Cardiac fibroblast (primary cell): ENCODE data around the gene BSN.

Source experiments
- DNase-seq, 2 donors: peaks; one replicate each; pipeline versions ENCODE4 v3.0.0 to v3.0.0-alpha.2; 2010; ENCODE audit warnings: low read depth in 2 of 2
- H3K4me3 ChIP-seq, 2 donors: replicated peaks in 1 of 2; 1 replicate in 1 of 2; 2 replicates in 1 of 2; pipeline ENCODE4 v1.5.1; 2011; ENCODE audit warnings: low read depth in 2 of 2, low read length in 2 of 2, mild to moderate bottlenecking in 2 of 2, moderate library complexity in 1 of 2
- TF ChIP-seq, protein P1 (sequence below): IDR thresholded peaks from one replicate; pipeline ENCODE4 v1.5.1; 2011; ENCODE audit warnings: low read depth, mild to moderate bottlenecking, low read length, inconsistent platforms

The BSN gene

DNA sequence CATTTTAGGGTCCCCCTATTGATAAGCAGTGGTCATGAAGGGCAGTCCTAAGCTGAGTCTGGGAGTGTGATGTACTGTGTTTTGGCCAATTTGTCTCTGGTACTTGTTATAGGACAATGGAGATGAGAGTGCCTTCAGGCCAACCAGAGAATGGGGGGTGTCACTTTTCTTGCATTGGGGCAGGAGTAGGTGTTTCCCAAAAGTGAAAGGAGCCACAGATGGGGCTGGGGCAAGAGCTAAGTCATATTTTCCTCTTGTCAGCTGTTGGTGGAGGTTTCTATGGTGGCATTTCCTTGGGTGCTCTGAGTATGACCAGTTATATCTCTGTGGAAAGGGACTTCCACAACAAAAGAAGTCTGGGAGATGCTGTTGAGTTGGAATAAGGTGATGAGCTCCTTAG is 24.7 kb upstream of the BSN start:
- H3K4me3 ChIP-seq = no peak overlapping the region
- no peak for DNase-seq
- TF ChIP-seq, protein P1, sequence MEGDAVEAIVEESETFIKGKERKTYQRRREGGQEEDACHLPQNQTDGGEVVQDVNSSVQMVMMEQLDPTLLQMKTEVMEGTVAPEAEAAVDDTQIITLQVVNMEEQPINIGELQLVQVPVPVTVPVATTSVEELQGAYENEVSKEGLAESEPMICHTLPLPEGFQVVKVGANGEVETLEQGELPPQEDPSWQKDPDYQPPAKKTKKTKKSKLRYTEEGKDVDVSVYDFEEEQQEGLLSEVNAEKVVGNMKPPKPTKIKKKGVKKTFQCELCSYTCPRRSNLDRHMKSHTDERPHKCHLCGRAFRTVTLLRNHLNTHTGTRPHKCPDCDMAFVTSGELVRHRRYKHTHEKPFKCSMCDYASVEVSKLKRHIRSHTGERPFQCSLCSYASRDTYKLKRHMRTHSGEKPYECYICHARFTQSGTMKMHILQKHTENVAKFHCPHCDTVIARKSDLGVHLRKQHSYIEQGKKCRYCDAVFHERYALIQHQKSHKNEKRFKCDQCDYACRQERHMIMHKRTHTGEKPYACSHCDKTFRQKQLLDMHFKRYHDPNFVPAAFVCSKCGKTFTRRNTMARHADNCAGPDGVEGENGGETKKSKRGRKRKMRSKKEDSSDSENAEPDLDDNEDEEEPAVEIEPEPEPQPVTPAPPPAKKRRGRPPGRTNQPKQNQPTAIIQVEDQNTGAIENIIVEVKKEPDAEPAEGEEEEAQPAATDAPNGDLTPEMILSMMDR = no peak

DNA sequence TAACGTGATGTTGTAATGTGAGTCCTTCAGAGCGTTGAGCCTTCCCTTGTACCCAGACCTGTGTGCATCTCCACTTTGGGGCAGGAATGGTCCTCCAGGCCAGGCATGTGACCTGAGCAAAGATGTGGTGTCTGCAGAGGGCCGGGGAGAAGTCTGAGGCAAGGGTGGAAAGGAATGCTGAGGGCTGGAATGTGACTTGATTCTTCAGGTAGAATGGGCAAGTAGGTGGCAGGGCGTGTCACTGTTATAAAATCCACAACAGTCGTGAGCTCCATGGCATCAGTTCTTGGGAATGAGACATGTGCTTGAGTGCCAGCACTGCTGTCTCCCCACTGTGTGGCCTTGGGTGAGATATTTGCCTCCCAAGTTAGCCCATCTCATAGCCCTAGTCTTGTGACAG is 24.0 kb upstream of the BSN start:
- no peak overlapping the region for H3K4me3 ChIP-seq
- DNase-seq = no peak
- TF ChIP-seq, protein P1 = no peak

DNA sequence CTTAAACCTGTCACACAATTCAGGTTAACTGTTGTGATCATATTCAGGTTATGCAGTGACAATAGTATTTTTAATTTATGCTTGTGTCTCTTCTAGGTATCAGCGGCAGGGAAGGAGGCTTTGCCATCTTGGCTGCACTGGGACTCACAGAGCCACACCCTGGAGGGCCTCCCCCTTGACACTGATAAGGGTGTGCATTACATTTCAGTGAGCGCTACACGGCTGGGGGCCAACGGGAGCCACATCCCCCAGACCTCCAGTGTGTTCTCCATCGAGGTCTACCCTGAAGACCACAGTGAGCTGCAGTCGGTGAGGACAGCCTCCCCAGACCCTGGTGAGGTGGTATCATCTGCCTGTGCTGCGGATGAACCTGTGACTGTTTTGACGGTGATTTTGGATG is 23.6 kb upstream of the BSN start:
- TF ChIP-seq, protein P1 = no peak
- no peak overlapping the region for H3K4me3 ChIP-seq
- DNase-seq = no peak

DNA sequence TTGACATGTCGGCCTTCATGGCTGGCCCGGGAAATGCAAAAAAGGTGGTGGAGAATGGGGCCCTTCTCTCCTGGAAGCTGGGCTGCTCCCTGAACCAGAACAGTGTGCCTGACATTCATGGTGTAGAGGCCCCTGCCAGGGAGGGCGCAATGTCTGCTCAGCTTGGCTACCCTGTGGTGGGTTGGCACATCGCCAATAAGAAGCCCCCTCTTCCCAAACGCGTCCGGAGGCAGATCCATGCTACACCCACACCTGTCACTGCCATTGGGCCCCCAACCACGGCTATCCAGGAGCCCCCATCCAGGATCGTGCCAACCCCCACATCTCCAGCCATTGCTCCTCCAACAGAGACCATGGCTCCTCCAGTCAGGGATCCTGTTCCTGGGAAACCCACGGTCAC is 23.1 kb upstream of the BSN start:
- TF ChIP-seq, protein P1 = no peak

DNA sequence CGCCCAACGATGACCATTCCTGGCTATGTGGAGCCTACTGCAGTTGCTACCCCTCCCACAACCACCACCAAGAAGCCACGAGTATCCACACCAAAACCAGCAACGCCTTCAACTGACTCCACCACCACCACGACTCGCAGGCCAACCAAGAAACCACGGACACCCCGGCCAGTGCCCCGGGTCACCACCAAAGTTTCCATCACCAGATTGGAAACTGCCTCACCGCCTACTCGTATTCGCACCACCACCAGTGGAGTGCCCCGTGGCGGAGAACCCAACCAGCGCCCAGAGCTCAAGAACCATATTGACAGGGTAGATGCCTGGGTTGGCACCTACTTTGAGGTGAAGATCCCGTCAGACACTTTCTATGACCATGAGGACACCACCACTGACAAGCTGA is 22.6 kb upstream of the BSN start:
- H3K4me3 ChIP-seq = no peak overlapping the region
- TF ChIP-seq, protein P1 = no peak
- DNase-seq = no peak

More for the DNA sequence above, 23.1 kb upstream of the BSN start:
- no peak for DNase-seq
- H3K4me3 ChIP-seq = no peak overlapping the region

DNA sequence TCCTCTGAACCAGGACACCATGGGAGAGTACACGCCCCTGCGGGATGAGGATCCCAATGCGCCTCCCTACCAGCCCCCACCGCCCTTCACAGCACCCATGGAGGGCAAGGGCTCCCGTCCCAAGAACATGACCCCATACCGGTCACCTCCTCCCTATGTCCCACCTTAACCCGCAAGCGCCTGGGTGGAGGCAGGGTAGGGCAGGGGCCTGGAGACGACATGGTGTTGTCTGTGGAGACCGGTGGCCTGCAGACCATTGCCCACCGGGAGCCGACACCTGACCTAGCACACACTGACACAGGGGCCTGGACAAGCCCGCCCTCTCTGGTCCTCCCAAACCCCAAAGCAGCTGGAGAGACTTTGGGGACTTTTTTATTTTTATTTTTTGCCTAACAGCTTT is 21.2 kb upstream of the BSN start:
- H3K4me3 ChIP-seq = no peak overlapping the region
- DNase-seq = no peak
- TF ChIP-seq, protein P1 = no peak

DNA sequence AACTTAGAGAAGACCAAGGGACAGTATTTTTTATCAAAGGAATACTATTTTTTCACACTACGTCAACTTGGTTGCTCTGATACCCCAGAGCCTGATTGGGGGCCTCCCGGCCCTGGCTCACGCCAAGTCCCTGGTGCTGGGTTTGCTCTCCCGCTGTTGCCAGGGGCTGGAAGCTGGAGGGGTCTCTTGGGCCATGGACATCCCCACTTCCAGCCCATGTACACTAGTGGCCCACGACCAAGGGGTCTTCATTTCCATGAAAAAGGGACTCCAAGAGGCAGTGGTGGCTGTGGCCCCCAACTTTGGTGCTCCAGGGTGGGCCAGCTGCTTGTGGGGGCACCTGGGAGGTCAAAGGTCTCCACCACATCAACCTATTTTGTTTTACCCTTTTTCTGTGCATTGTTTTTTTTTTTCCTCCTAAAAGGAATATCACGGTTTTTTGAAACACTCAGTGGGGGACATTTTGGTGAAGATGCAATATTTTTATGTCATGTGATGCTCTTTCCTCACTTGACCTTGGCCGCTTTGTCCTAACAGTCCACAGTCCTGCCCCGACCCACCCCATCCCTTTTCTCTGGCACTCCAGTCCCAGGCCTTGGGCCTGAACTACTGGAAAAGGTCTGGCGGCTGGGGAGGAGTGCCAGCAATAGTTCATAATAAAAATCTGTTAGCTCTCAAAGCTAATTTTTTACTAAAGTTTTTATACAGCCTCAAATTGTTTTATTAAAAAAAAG is 20.3 kb upstream of the BSN start:
- TF ChIP-seq, protein P1 = no peak
- DNase-seq = no peak
- H3K4me3 ChIP-seq = no peak overlapping the region
